ENCODE results near the gene AFMID.

Gene AFMID

DNA sequence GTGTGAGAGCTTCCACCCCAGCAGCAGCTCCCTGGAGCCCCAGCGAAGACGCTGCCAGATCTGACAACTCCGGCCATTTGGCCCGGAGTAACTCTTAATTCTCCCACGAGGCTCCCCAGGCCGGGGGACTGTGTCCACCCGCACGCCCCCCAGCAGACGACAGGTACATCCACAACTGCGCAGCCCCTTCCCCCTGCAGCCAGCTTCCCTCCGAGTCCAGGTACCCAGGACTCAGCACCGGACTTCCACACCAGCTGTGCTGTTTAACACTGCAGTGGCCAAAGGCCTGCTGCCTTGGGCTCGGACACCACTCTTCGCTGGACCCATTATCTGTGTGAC is 11.6 kb upstream of the AFMID start:
- no peak for DNase-seq
- intact Hi-C loops (cut with DNase I) = no loop called here

GRCh38 chr17:78176548-78177025 is 10.6 kb upstream of the AFMID start:
- intact Hi-C loops (cut with DNase I) = loop anchor here (2.0 kb wide), 1 partner anchor 64 kb away; no protein-coding TSS in a partner anchor
- peak; percentile 39 to 95 (median 68) for DNase-seq

GRCh38 chr17:78179372-78179771 is 7.8 kb upstream of the AFMID start:
- DNase-seq = no peak
- intact Hi-C loops (cut with DNase I) = no loop called here

- intact Hi-C loops (cut with DNase I) = no loop called here
Measured at GRCh38 chr17:78180083-78180482, 7.1 kb upstream of the AFMID start.

DNA sequence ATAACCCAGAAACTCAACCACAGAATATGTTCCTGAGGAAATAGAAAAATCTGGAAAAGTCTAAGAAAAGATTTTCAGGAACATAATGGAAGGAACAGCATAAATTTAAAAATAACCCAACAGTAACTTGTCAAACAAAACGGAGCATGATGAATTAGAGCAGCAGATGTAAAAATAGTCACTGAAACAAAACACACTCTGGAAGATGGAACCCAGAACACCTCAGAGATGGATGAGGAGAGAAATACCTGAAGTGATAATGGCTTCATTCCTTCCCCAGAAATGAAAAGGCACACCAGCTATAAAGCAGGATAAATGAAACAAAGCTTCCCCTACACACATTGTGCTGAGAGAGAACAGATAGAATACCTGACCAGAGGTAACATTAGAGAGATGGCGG is 6.7 kb upstream of the AFMID start:
- DNase-seq = no peak
- intact Hi-C loops (cut with DNase I) = no loop called here

More at GRCh38 chr17:78180083-78180482, 7.1 kb upstream of the AFMID start:
- DNase-seq = no peak

DNA sequence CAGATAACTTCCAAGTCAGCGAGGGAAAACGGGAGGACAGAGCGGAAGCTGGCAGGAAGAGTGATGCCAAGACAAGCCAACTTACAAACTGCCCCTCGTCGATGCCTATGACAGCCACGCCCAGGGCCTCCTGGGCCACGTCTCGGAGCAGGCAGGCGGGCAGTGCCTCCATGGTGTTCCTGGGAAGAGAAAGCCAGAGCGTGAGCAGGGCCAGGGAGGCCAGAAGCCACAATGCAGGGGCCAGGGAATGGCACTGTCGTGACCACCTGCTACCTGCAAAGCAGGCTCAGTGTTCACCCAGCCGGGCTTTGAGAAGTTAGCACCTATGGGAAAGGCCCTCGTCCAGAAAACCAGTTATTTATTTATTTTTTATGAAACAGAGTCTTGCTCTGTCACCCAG is 4.7 kb upstream of the AFMID start:
- peak in 1 of 10 donors; percentile 59 for DNase-seq

DNA sequence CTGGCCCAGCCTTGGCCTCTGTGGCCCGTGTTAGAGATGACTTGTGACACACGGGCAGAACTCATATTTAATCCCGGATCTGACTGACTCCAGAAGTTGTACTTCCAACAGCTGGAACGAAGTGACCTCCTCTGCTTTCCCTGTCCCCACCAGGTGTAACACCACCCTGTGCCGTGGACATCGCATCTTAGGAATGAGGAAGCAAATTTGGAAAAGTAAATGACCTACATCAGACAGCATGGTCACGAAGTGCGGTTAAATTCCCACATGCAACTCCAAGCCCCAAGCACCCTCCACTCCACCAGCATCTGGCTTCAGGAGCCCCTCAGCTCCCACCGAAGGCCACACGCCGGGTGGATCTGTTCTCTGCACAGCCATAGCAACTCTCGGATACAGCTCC is 3.2 kb upstream of the AFMID start:
- intact Hi-C loops (cut with DNase I) = no loop called here
- no peak for DNase-seq

More for the DNA sequence above, 4.7 kb upstream of the AFMID start:
- intact Hi-C loops (cut with DNase I) = no loop called here

GRCh38 chr17:78184351-78184750 is 2.8 kb upstream of the AFMID start:
- intact Hi-C loops (cut with DNase I) = no loop called here

GRCh38 chr17:78184868-78185267 is 2.3 kb upstream of the AFMID start:
- no peak for DNase-seq
- intact Hi-C loops (cut with DNase I) = no loop called here

More at GRCh38 chr17:78184351-78184750, 2.8 kb upstream of the AFMID start:
- peak in 1 of 10 donors; percentile 40 for DNase-seq

GRCh38 chr17:78185981-78186691 is 1.0 kb upstream of the AFMID start:
- intact Hi-C loops (cut with DNase I) = no loop called here

GRCh38 chr17:78196716-78197115 is 9.6 kb downstream of the AFMID start:
- peak in 1 of 10 donors; percentile 61 for DNase-seq
- intact Hi-C loops (cut with DNase I) = no loop called here

More at GRCh38 chr17:78185981-78186691, 1.0 kb upstream of the AFMID start:
- peak in 1 of 10 donors; percentile 77 for DNase-seq

- DNase-seq = peak in 4 of 10 donors; percentile 46 to 91 (median 66)
- intact Hi-C loops (cut with DNase I) = no loop called here
Measured at GRCh38 chr17:78197147-78197832, 10.1 kb downstream of the AFMID start.

- peak in 2 of 10 donors; percentile 1 to 52 for DNase-seq
- intact Hi-C loops (cut with DNase I) = no loop called here
Measured at GRCh38 chr17:78200451-78200850, 13.3 kb downstream of the AFMID start.

GRCh38 chr17:78202666-78203065 is 15.5 kb downstream of the AFMID start:
- intact Hi-C loops (cut with DNase I) = no loop called here
- peak in 1 of 10 donors; percentile 39 for DNase-seq

GRCh38 chr17:78204387-78205123 is 17.4 kb downstream of the AFMID start:
- DNase-seq = peak in 1 of 10 donors; percentile 68
- intact Hi-C loops (cut with DNase I) = no loop called here

DNA sequence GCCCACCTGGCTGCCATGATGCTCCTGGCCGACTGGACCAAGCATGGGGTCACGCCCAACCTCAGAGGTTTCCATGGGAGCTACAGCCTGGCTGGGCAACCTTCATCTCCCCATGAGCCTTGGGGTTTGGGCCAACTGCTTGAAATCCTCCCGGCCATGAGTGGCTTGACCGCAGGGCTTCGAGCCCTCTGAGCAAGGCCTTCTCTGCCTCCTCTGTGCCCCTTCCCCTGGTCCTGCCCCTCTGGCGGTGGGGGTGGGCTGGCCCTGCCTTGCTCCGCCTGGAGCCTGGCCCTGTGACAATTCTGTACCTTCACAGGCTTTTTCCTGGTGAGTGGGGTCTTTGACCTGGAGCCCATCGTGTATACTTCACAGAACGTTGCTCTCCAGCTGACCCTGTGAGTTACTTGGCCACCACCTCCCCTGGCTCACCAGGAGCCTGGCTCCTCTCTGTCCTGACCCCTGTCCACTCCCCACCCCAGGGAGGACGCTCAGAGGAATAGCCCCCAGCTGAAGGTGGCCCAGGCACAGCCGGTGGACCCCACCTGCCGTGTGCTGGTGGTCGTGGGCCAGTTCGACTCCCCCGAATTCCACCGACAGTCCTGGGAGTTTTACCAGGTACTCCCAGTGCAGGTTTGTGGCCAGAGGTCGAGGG is 18.1 kb downstream of the AFMID start:
- peak in 1 of 10 donors; percentile 63 for DNase-seq
- intact Hi-C loops (cut with DNase I) = no loop called here

GRCh38 chr17:78206298-78206697 is 19.1 kb downstream of the AFMID start:
- intact Hi-C loops (cut with DNase I) = no loop called here
- no peak for DNase-seq

DNA sequence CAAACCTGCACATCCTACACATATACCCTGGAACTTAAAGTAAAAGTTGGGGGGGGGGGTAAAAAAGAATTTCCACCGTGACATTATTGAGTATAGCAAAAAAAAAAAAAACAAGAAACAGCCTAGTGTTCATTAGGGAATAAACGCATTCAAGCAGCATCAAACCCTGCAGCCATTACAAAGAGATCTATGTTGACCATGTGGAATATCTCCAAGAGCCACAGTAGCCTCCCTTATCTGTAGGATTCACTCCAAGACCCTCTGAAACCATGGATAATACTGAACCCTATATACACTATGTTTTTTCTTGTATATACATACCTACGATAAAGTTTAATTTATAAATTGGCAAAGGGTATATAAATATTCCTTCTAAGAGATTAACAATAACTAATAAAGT is 21.3 kb downstream of the AFMID start:
- intact Hi-C loops (cut with DNase I) = loop anchor here (1.0 kb wide), 1 partner anchor 18 kb away; no protein-coding TSS in a partner anchor
- DNase-seq = no peak

DNA sequence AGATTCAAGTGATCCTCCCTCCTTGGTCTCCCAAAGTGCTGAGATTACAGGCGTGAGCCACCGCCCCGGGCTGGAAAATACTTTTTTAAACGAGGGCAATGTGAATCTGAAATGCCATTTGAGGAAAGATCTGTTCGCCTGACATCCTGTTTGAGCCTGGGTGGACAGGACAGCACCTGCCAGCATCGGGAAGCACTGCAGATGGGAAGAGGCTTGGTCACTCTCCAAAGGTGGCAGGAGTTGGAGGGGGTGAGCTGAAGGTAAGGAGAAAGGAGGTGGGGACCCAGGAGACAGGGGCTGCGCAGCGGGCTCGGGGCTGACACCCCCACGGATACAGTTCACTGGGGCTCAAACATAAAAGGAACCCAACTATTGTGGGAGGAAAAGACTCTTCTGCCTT is 22.9 kb downstream of the AFMID start:
- intact Hi-C loops (cut with DNase I) = loop anchor here (5.0 kb wide), 1 partner anchor 42 kb away; no protein-coding TSS in a partner anchor
- DNase-seq = peak in 2 of 10 donors; percentile 37 to 57

DNA sequence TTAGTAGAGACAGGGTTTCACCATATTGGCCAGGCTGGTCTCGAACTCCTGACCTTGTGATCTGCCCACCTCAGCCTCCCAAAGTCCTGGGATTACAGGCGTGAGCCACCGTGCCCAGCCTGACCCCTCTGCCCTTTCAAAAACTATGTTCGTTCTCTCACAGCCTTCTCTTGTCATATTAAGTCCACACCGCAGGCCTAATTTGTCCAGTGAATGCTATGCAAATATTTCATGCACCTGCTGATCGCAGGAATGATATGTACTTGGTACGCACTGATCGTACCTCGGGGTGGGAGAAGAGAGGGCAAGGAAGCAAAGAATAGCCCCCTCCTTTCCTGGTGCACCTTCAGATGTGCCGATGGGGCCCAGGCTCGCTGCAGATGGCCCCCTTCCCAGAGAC is 23.9 kb downstream of the AFMID start:
- DNase-seq = peak in 1 of 10 donors; percentile 48
- intact Hi-C loops (cut with DNase I) = loop anchor here (5.0 kb wide), 1 partner anchor 41 kb away; no protein-coding TSS in a partner anchor

All from posterior cingulate gyrus (tissue), 11 donors.